NCI-H1694 treated with DMSO at 0.1 percent for 48 hours (cell line): Measurements from ENCODE around the gene FKBP9.
"Not testable (repeated sequence)": the region's sequence is repeated elsewhere in the genome, so short reads cannot be mapped to it uniquely, and the experiment has no call there.

Experiments
- DNase-seq: peaks from one replicate; lab custom pipeline; 2025; lab: John Stamatoyannopoulos, UW

Gene FKBP9

DNA sequence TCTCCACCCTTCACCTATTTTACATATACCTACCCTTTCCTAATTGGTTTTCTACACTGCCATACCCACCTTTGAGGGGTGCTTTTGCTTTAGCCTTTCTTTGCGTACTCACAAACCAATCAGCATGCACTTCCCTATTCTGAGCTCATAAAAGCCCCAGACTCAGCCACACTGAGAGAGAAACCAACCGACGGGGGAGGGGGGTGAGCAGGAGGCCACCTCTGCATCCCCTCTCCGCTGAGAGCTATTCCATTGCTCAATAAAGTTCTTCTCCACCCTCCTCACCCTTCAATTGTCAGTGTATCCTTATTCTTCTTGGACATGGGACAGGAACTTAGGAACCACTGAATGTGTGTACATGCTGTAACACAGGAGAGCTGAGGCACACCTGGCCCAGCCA lies 9.0 kb upstream of the FKBP9 start:
- DNase-seq = no peak

- no peak for DNase-seq
Observed at GRCh38 chr7:32952876-32953275, 4.4 kb upstream of the FKBP9 start.

GRCh38 chr7:32958046-32959025 lies 1.1 kb downstream of the FKBP9 start:
- no peak for DNase-seq

- not testable (repeated sequence) for DNase-seq
Observed at GRCh38 chr7:32963880-32964301, 6.7 kb downstream of the FKBP9 start.

GRCh38 chr7:32964461-32965159 lies 7.4 kb downstream of the FKBP9 start:
- DNase-seq = not testable (repeated sequence)

GRCh38 chr7:32966489-32967267 lies 9.4 kb downstream of the FKBP9 start:
- not testable (repeated sequence) for DNase-seq

GRCh38 chr7:32967268-32967582 lies 10.0 kb downstream of the FKBP9 start:
- not testable (repeated sequence) for DNase-seq

DNA sequence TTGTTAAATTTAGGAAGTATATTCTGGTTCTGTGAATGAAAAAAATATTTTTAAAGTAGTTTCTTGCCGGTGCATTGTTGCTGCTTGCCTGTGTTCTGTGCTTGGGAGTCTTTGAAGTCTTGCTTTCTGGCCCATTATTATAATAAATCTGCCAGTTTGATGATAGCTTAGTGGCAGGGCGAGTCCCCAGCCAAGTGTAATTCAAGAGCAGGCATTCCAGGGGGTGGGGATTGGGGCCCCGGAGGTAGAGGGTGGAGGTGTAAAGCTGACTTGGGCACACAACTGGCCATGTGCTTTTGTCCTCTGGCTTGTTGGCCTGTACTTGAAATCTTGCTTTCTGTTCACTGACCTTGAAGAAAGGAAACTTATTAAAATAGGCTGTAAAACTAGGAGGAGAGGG lies 14.7 kb downstream of the FKBP9 start:
- not testable (repeated sequence) for DNase-seq

DNA sequence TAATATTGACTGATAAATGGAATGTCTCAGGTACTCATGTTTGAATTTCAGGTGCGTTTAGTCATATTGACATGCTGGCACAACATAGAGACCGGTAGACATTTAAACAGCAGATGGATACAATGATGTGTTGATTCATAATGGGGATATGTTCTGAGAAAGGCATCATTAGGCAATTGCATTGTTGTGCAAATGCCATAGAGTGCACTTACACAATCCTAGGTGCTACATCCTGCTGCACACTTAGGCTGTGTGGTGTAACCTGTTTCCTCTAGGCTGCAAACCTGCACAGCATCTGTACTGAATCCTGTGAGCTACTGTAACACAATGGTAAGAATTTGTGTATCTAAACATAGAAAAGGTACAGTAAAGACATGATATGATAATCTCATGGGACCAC lies 19.9 kb downstream of the FKBP9 start:
- DNase-seq = not testable (repeated sequence)

DNA sequence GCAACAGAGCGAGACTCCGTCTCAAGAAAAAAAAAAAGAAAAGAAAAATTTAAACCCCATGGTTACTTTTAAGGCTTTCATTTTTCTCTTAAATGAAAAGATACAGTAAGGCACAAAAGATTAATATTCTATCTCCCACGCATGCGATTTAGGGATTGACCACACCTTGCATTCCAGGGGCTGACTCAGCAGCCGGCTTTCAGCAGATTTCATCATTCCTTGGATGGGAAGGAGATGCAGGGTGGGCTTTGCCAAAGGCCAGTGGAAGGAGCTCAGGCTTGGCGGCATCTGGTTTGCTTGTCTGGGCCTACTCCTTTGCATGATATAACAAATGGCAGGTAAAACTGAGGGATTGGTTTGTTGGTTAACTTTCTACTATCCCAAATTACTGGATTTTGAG lies 22.0 kb downstream of the FKBP9 start:
- not testable (repeated sequence) for DNase-seq

GRCh38 chr7:32979902-32980301 lies 22.7 kb downstream of the FKBP9 start:
- not testable (repeated sequence) for DNase-seq

GRCh38 chr7:32988148-32988547 lies 30.9 kb downstream of the FKBP9 start:
- DNase-seq = not testable (repeated sequence)

- not testable (repeated sequence) for DNase-seq
Observed at GRCh38 chr7:32991068-32991585, 33.9 kb downstream of the FKBP9 start.

GRCh38 chr7:32991975-32992700 lies 34.9 kb downstream of the FKBP9 start:
- not testable (repeated sequence) for DNase-seq

DNA sequence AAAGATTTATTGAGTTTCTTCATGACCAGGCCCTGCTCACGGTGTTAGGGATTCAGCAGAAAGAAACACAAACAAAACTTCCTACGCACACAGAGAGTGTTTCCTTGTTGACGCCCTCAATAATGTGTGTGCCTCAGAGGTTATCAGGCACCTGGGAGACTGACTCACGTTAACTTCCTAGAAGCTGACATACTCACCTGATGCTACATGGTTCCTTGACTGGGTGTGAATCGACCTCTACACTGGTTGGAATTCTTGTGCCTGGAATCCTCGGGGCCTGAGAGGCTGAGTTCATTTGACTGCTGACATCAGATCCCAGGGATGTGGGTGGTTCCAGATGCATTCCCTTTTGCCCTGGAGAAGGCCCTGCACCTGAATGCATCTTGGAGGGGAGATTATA lies 35.5 kb downstream of the FKBP9 start:
- DNase-seq = not testable (repeated sequence)

DNA sequence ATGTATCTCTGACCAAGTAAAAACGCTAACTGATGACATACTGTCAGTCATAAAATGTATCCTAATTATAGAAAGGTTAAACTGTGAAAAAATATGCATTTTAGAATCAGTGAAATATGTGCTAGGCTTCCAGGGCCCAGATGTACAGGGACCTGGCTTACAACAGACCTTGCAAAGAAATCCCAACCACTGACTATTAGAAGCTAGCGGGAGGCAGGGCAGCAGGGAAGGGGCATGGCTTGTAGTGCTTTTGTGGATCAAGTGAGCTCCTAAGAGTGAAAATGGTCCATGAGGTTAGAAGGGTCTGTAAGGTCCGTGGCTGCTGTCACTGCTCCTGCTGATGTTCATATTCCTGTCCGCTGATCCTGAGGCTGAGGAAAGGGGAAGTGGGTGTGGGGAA lies 40.7 kb downstream of the FKBP9 start:
- DNase-seq = not testable (repeated sequence)

- DNase-seq = not testable (repeated sequence)
Observed at GRCh38 chr7:32998361-32999171, 41.3 kb downstream of the FKBP9 start.

DNA sequence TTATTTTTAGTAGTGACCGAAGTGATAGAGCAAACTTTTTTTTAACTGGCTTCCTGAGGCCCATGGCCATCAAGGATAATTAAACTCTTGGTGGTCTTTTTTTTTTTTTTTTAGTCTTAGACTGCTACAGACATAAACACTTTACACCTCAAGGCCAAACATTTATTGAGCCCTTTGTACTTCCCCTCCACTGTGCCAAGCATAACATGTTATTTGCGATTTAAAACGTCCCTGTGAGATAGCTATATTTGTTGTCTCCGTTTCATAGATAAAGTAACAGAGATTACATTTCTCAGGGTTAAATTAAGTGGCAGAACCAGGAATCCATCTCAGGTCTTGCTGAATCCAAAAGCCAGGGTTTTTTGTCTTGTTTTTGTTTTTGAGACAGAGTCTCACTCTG lies 42.1 kb downstream of the FKBP9 start:
- not testable (repeated sequence) for DNase-seq

DNA sequence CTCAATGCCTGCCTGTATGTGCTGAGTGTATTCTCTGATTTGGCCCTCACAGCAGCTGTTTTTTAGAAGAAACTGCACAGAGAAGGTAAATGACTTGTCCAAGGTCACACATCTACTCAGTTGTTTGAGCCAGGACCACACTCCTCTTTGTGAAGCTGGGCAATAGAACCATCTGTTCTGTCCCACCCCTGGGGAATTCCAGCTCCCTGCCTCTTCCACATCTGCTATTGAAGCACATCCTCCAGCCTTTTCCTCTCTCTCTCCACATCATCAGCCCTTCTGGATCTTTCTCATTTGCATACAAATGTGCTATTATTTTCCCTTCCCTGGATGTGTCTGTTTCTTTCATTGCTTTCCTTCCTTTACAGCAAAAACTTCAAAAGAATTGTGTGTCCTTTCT lies 45.9 kb downstream of the FKBP9 start:
- not testable (repeated sequence) for DNase-seq

GRCh38 chr7:33004104-33004616 lies 46.9 kb downstream of the FKBP9 start:
- not testable (repeated sequence) for DNase-seq
